WTC11 (cell line): ENCODE data around the gene SAMD5. TPM values are rescaled to one million over a fixed set of nuclear protein-coding genes. Genes with fewer than 3 reads are reported as not detected.

Source experiments
- ATAC-seq: fragments of 200-7000 bp; cut with Tn5 transposase; 2 replicates; pipeline ENCODE4 v1.10.0; 2021; ENCODE audit warnings: mild to moderate bottlenecking, moderate library complexity
- CTCF ChIA-PET: fragments of 300-600 bp; sonication (Branson Sonifier 250); formaldehyde crosslinking; loops from one replicate; lab custom pipeline; 2021; ENCODE audit warnings: antibody characterized with exemption; lab: Charles Lee
- POLR2A ChIA-PET: fragments of 350-600 bp; sonication (Branson Sonifier 250); formaldehyde crosslinking; loops from one replicate; lab custom pipeline; 2021; ENCODE audit warnings: antibody characterized with exemption; lab: Charles Lee
- DNase-seq: peaks from one replicate; pipeline ENCODE4 v3.0.0; 2021; ENCODE audit warnings: low spot score
- H3K27ac Mint-ChIP-seq: 2 replicates; pipeline ENCODE4 v1.8.0; 2021; ENCODE audit warnings: mixed read lengths
- H3K27me3 Mint-ChIP-seq: 2 replicates; pipeline ENCODE4 v1.8.0; 2021; ENCODE audit warnings: low read depth, mild to moderate bottlenecking, moderate library complexity, mixed read lengths
- H3K36me3 Mint-ChIP-seq: 2 replicates; pipeline ENCODE4 v1.8.0; 2021; ENCODE audit warnings: mixed read lengths
- H3K4me1 Mint-ChIP-seq: 2 replicates; pipeline ENCODE4 v1.8.0; 2022; ENCODE audit warnings: mixed read lengths
- H3K4me3 Mint-ChIP-seq: 2 replicates; pipeline ENCODE4 v1.8.0; 2021; ENCODE audit warnings: mild to moderate bottlenecking, moderate library complexity, mixed read lengths
- H3K9me3 Mint-ChIP-seq: 2 replicates; pipeline ENCODE4 v1.8.0; 2021; ENCODE audit warnings: mixed read lengths
- FOXP1 ChIP-seq: sonication (generic); formaldehyde crosslinking; IDR thresholded peaks from 2 replicates; pipeline ENCODE4 v1.8.0; 2022; ENCODE audit warnings: missing genetic modification reagents, mild to moderate bottlenecking, moderate library complexity, borderline replicate concordance
- HMGA2 ChIP-seq: fragments of 250-450 bp; sonication (Bioruptor Pico); IDR thresholded peaks from 2 replicates; pipeline ENCODE4 v1.4.0; 2021; ENCODE audit warnings: mild to moderate bottlenecking, moderate library complexity
- PRRX2 ChIP-seq: fragments of 250-450 bp; sonication (Bioruptor Pico); IDR thresholded peaks from 2 replicates; pipeline ENCODE4 v1.8.0; 2021; ENCODE audit warnings: mild to moderate bottlenecking
- RELA ChIP-seq: sonication (generic); formaldehyde crosslinking; IDR thresholded peaks from 2 replicates; pipeline ENCODE4 v1.8.1; 2022; ENCODE audit warnings: missing genetic modification reagents, mild to moderate bottlenecking, borderline replicate concordance
- SMAD3 ChIP-seq: sonication (generic); formaldehyde crosslinking; IDR thresholded peaks from 2 replicates; pipeline ENCODE4 v1.8.0; 2022; ENCODE audit warnings: missing genetic modification reagents, mild to moderate bottlenecking, borderline replicate concordance
- ZBTB21 ChIP-seq: sonication (generic); formaldehyde crosslinking; IDR thresholded peaks from 2 replicates; pipeline ENCODE4 v1.8.1; 2023; ENCODE audit warnings: mild to moderate bottlenecking, missing genetic modification reagents, borderline replicate concordance
- ZNF263 ChIP-seq: sonication (generic); formaldehyde crosslinking; IDR thresholded peaks from 2 replicates; pipeline ENCODE4 v1.8.1; 2022; ENCODE audit warnings: low read depth, mild to moderate bottlenecking, moderate library complexity, missing genetic modification reagents
- ZNF423 ChIP-seq: fragments of 250-450 bp; sonication (Bioruptor Pico); IDR thresholded peaks from 2 replicates; pipeline ENCODE4 v2.1.2; 2022; ENCODE audit warnings: mild to moderate bottlenecking, moderate library complexity
- total RNA-seq: library from RNA; stranded (reverse); gene quantifications from 3 replicates; pipeline ENCODE4 v1.2.3, GENCODE V29; 2021
- TF ChIP-seq, protein P1 (sequence below): fragments of 250-450 bp; sonication (Bioruptor Pico); conservative IDR thresholded peaks from 2 replicates; pipeline ENCODE4 v1.9.0; 2021; ENCODE audit warnings: mild to moderate bottlenecking
- TF ChIP-seq, protein P2 (sequence below): fragments of 250-450 bp; sonication (Bioruptor Pico); IDR thresholded peaks from 2 replicates; pipeline ENCODE4 v1.9.0; 2021; ENCODE audit warnings: mild to moderate bottlenecking
- TF ChIP-seq, protein P3 (sequence below): sonication (generic); formaldehyde crosslinking; IDR thresholded peaks from 2 replicates; pipeline ENCODE4 v1.8.1; 2023; ENCODE audit warnings: mild to moderate bottlenecking, missing genetic modification reagents, moderate library complexity
- TF ChIP-seq, protein P4 (sequence below): sonication (generic); formaldehyde crosslinking; IDR thresholded peaks from 2 replicates; pipeline ENCODE4 v1.8.0; 2023; ENCODE audit warnings: mild to moderate bottlenecking, missing genetic modification reagents
- TF ChIP-seq, protein P5 (sequence below): sonication (generic); formaldehyde crosslinking; conservative IDR thresholded peaks from 2 replicates; pipeline ENCODE4 v1.8.1; 2022; ENCODE audit warnings: mild to moderate bottlenecking, missing genetic modification reagents
- TF ChIP-seq, protein P6 (sequence below): sonication (generic); formaldehyde crosslinking; IDR thresholded peaks from 2 replicates; pipeline ENCODE4 v1.8.1; 2022; ENCODE audit warnings: low read depth, missing genetic modification reagents, borderline replicate concordance

Gene SAMD5
- total RNA-seq, 1 experiment from 2014 or later: 0.39 TPM

DNA sequence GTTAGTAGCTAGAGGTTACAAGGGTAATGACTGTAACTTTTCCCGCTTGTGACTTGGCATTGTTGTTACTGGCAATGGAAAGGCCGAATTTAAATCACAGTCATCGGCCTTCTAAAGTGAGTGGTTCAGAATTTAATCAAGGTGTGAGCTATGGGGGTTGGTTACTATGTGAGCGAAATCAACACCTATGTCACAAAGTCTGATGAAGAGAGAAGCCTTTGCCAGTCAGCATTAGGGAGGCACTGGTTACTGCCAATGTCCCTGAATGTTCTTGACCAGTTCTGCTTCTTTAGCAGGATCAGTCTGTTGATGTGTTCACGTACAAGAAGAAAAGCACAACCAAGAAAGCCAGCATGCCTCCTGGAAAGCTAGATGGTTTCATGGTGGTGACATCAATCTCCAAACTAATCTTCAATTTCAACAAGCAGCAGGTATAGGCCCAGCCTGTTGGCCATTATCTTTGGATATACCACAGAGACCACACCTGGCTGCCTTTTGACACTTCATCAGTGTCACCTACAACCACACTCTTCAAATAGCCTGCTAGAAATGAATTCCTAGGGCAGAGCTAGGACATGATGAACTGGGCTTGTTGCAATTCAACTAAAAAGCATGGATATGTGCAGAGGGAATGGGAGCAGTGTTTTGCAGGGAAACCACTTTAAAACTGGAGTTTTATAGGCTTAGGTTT lies 17.2 kb downstream of the SAMD5 start (continued):
- TF ChIP-seq HMGA2 (CRISPR knock-in tag): no peak
- TF ChIP-seq, protein P1, sequence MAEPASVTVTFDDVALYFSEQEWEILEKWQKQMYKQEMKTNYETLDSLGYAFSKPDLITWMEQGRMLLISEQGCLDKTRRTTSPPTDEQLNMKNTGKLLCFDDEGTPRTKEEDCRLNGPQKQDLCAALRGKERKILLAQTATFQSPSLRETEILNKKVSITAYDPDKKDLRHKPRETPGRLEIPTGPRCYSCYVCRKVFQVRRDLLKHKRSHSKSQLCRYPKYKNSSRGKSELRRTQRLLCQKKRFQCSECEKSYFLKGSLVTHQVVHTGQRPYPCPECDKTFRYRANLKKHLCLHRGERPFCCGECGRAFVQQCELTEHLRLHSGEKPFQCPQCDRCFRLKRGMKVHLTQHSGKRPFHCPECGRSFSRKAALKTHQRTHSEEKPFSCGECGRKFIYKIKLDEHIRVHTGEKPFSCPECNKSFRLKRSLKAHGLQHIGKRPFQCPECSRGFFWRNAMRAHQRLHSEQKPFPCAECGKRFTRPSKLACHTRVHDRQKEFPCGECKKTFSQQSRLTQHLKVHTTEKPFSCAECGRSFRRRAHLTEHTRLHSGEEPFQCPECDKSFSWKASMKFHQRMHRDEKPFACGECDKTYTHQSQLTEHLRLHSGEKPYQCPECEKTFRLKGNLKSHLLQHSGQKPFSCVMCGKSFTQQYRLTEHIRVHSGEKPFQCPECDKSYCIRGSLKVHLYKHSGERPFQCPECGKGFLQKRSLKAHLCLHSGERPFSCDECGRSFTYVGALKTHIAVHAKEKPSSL (CRISPR knock-in tag): no peak
- TF ChIP-seq, protein P2, sequence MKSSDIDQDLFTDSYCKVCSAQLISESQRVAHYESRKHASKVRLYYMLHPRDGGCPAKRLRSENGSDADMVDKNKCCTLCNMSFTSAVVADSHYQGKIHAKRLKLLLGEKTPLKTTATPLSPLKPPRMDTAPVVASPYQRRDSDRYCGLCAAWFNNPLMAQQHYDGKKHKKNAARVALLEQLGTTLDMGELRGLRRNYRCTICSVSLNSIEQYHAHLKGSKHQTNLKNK (CRISPR knock-in tag): no peak
- no peak for TF ChIP-seq RELA
- TF ChIP-seq FOXP1 (CRISPR knock-in tag): no peak
- no peak for TF ChIP-seq PRRX2 (CRISPR knock-in tag)

DNA sequence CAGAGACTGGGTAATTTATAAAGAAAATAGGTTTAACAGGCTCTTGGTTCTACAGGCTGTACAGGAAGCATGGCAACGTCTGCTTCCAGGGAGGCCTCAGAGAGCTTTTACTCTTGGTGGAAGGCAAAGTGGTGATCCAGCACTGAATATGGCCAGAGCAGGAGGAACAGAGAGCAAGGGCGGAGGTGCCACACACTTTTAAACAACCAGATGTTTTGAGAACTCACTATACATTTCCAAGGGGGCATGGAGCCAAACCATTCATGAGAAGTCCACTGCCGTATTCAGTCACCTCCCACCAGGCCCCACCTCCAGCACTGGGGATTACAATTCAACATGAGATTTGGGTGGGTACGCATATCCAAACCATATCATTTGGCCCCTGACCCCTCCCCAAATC lies 18.7 kb downstream of the SAMD5 start:
- H3K4me3 Mint-ChIP-seq: no peak overlapping the region
- CTCF ChIA-PET: no interaction called here
- POLR2A ChIA-PET: no interaction called here
- ATAC-seq (no peak), DNase-seq (no peak)
- H3K4me1 Mint-ChIP-seq: peaks cover 7% of the 10 kb centered on the region; the same call in 1 of the 2 replicates
- no peaks in the 10 kb centered on the region for H3K9me3 Mint-ChIP-seq
- no peaks in the 10 kb centered on the region for H3K27me3 Mint-ChIP-seq
- no peaks in the 10 kb centered on the region for H3K36me3 Mint-ChIP-seq
- H3K27ac Mint-ChIP-seq: no peak overlapping the region
- no peak for TF ChIP-seq SMAD3
- TF ChIP-seq, all 79 proteins: peak for 0

DNA sequence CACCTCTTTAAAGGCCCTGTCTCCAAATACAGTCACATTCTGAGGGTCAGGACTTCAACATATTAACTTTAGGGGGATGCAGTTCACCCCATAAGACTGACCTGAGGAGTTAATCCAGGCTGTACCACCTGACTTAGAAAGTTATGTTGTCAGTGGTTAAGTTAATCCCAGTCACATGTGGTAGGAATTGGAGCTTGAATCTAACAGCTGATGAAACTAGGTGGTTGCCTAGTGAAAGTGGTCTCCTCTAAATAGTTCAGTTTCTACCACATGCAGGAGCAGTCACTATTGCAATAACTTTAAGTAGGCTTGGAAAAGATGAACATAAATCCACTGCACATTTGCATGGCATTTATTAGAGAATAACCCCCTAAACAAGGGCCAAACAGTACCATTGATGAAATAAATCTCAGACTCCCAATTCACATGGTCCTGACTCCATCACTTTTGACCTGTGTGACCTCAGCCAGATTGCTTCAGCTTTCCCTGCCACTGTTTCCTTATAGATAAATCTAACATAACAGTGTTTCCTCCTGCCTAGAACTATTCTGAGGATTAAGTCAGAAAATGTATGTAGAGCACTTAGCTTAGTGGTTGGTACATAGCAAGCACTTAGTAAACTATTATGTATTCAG lies 20.1 kb downstream of the SAMD5 start:
- CTCF ChIA-PET: no interaction called here

More for the DNA sequence above, 20.1 kb downstream of the SAMD5 start:
- Mint-ChIP-seq H3K27ac (no peak overlapping the region), H3K9me3 (no peaks in the 10 kb centered on the region), H3K4me1 (peaks cover 3% of the 10 kb centered on the region; the same call in 1 of the 2 replicates), H3K4me3 (no peak overlapping the region), H3K36me3 (no peaks in the 10 kb centered on the region), H3K27me3 (no peaks in the 10 kb centered on the region)
- POLR2A ChIA-PET: no interaction called here
- TF ChIP-seq, protein P3, sequence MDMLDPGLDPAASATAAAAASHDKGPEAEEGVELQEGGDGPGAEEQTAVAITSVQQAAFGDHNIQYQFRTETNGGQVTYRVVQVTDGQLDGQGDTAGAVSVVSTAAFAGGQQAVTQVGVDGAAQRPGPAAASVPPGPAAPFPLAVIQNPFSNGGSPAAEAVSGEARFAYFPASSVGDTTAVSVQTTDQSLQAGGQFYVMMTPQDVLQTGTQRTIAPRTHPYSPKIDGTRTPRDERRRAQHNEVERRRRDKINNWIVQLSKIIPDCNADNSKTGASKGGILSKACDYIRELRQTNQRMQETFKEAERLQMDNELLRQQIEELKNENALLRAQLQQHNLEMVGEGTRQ (CRISPR knock-in tag): no peak
- TF ChIP-seq, protein P4, sequence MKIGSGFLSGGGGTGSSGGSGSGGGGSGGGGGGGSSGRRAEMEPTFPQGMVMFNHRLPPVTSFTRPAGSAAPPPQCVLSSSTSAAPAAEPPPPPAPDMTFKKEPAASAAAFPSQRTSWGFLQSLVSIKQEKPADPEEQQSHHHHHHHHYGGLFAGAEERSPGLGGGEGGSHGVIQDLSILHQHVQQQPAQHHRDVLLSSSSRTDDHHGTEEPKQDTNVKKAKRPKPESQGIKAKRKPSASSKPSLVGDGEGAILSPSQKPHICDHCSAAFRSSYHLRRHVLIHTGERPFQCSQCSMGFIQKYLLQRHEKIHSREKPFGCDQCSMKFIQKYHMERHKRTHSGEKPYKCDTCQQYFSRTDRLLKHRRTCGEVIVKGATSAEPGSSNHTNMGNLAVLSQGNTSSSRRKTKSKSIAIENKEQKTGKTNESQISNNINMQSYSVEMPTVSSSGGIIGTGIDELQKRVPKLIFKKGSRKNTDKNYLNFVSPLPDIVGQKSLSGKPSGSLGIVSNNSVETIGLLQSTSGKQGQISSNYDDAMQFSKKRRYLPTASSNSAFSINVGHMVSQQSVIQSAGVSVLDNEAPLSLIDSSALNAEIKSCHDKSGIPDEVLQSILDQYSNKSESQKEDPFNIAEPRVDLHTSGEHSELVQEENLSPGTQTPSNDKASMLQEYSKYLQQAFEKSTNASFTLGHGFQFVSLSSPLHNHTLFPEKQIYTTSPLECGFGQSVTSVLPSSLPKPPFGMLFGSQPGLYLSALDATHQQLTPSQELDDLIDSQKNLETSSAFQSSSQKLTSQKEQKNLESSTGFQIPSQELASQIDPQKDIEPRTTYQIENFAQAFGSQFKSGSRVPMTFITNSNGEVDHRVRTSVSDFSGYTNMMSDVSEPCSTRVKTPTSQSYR (CRISPR knock-in tag): no peak
- TF ChIP-seq, protein P2 (CRISPR knock-in tag): no peak
- TF ChIP-seq ZNF423 (CRISPR knock-in tag): no peak
- no peak for TF ChIP-seq ZNF263 (CRISPR knock-in tag)
- TF ChIP-seq, protein P5, sequence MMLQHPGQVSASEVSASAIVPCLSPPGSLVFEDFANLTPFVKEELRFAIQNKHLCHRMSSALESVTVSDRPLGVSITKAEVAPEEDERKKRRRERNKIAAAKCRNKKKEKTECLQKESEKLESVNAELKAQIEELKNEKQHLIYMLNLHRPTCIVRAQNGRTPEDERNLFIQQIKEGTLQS (CRISPR knock-in tag): no peak
- TF ChIP-seq, protein P6, sequence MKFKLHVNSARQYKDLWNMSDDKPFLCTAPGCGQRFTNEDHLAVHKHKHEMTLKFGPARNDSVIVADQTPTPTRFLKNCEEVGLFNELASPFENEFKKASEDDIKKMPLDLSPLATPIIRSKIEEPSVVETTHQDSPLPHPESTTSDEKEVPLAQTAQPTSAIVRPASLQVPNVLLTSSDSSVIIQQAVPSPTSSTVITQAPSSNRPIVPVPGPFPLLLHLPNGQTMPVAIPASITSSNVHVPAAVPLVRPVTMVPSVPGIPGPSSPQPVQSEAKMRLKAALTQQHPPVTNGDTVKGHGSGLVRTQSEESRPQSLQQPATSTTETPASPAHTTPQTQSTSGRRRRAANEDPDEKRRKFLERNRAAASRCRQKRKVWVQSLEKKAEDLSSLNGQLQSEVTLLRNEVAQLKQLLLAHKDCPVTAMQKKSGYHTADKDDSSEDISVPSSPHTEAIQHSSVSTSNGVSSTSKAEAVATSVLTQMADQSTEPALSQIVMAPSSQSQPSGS (CRISPR knock-in tag): no peak
- TF ChIP-seq ZBTB21 (CRISPR knock-in tag): no peak
- TF ChIP-seq FOXP1 (CRISPR knock-in tag): no peak
- TF ChIP-seq HMGA2 (CRISPR knock-in tag): no peak
- DNase-seq (no peak), ATAC-seq (no peak)
